Stimulated activated naive CD4-positive, alpha-beta T cell (primary cell): ENCODE results near the gene WT1.
"Not testable (repeated sequence)": the region's sequence is repeated elsewhere in the genome, so short reads cannot be mapped to it uniquely, and the experiment has no call there.

Experiments used
- DNase-seq, 6 experiments: peaks; one replicate each; lab custom pipeline; 2025; lab: John Stamatoyannopoulos, UW

WT1 gene

GRCh38 chr11:32386770-32387377 lies 48.5 kb downstream of the WT1 start:
- DNase-seq = no peak

GRCh38 chr11:32385998-32386397 lies 49.3 kb downstream of the WT1 start:
- DNase-seq = no peak

GRCh38 chr11:32382339-32383049 lies 52.8 kb downstream of the WT1 start:
- no peak for DNase-seq

GRCh38 chr11:32381179-32381578 lies 54.2 kb downstream of the WT1 start:
- DNase-seq = no peak

- no peak for DNase-seq
These were observed 55.6 kb downstream of the WT1 start for GRCh38 chr11:32379719-32380118.

GRCh38 chr11:32375826-32376225 lies 59.5 kb downstream of the WT1 start:
- DNase-seq = no peak

GRCh38 chr11:32374261-32374711 lies 61.1 kb downstream of the WT1 start:
- no peak for DNase-seq

- DNase-seq = not testable (repeated sequence)
These were observed 65.4 kb downstream of the WT1 start for GRCh38 chr11:32369987-32370386.

GRCh38 chr11:32366666-32367065 lies 68.7 kb downstream of the WT1 start:
- no peak for DNase-seq

- no peak for DNase-seq
These were observed 70.1 kb downstream of the WT1 start for GRCh38 chr11:32365192-32365591.

- no peak for DNase-seq
These were observed 76.6 kb downstream of the WT1 start for GRCh38 chr11:32358729-32359128.

- DNase-seq = no peak
These were observed 81.5 kb downstream of the WT1 start for GRCh38 chr11:32353884-32354283.

- DNase-seq = no peak
These were observed 86.8 kb downstream of the WT1 start for GRCh38 chr11:32348502-32348901.

GRCh38 chr11:32344946-32345345 lies 90.4 kb downstream of the WT1 start:
- no peak for DNase-seq

- DNase-seq = no peak
These were observed 91.9 kb downstream of the WT1 start for GRCh38 chr11:32343325-32344008.

- no peak for DNase-seq
These were observed 93.4 kb downstream of the WT1 start for GRCh38 chr11:32341620-32342613.

- DNase-seq = no peak
These were observed 95.2 kb downstream of the WT1 start for GRCh38 chr11:32340181-32340580.
